CD4-positive, alpha-beta T cell treated with Interleukin-17A for 4 hours (primary cell): ENCODE measurements around the gene KLHL41.
A peak's percentile ranks its signal among the peaks of the same experiment; 100 is the strongest.
"Not testable (repeated sequence)": the region's sequence is repeated elsewhere in the genome, so short reads cannot be mapped to it uniquely, and the experiment has no call there.

Experiments
- DNase-seq: peaks from one replicate; pipeline ENCODE4 v3.0.0-alpha.2; 2020; ENCODE audit warnings: mixed read lengths

KLHL41 gene

DNA sequence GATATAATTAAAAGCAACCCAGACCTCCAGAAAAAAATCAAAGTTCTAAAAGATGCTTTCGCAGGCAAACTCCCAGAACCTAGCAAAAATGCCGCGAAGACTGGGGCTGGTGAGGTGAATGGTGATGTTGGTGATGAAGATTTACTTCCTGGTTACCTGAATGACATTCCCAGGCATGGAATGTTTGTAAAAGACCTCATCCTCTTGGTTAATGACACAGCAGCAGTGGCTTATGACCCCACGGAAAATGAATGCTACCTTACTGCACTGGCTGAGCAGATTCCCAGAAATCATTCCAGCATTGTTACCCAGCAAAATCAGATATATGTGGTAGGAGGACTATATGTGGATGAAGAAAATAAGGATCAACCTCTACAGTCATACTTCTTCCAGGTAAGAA, 994 bp downstream of the KLHL41 start:
- no peak for DNase-seq

DNA sequence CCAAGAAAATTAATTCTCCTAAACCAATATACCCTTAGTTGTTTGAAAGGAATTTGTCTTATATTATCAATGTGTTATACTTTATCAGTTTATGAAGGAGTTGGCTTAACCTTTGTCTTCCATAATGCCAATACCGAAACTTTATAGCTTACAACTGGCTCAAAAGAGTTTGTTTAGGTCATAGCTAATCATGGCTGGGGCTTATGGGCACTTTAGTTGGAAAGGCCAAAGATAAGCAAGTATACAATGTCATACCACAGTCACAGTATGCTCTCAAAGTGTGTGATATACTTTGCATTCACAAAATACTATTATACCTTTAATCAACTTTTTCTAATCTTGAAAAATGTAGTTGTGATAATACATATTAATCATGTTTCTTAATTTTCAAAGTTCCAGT, 2.3 kb downstream of the KLHL41 start:
- no peak for DNase-seq

DNA sequence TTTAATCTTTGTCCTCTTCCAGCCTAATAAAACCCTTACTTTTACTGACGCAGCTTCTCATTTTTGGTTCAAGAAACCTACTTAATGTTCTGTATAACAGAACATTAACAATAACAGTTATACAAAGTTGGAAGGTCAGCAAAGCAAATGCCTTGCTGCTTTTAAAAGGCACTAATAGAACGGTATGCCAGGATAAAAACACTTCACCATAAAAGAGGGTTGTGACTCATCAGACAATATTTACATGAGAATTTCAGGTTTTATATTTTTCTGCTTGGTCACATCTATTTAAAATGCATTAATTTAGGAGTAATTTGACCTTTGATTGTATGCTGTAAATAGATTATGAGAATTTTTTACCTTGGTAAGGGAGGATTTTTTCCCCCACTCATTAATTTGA, 3.0 kb downstream of the KLHL41 start:
- DNase-seq, result no peak

DNA sequence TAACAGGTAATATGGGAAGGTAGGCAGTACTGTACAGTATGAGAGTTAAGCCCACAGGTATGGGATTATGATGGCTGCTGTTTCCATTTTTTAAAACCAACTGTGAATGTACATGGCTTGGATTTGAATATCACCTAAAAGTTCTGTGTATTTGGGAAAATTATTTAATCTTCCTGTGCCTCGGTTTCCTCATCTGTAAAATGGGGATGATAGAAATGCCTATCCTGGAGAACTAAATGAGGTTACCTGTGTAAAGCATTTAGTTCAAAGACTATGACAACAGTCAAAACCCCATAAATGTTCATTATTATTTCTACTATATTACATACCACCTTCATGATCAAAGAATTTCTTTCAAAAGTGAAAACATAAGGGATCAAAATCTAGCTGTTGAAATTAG, 3.6 kb downstream of the KLHL41 start:
- DNase-seq, result no peak

DNA sequence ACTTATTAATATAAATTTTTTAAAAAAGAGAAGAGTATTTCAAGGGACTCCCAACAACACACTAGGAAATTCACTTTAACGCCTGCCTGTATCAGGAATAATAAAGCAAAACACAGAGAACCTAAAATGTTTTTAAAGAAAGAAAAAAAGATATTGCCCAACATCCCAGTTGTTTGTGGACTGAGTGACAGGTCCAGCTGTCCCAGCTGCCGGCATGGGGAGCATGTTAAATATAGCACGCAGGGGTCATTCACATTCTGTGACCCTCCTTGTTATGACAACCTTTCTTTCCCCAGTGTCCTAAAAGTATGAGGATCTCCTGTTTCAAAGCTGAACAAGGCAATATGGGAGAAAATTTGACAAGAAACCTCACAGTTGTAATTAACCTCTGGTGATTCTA, 4.4 kb downstream of the KLHL41 start:
- DNase-seq, result no peak

DNA sequence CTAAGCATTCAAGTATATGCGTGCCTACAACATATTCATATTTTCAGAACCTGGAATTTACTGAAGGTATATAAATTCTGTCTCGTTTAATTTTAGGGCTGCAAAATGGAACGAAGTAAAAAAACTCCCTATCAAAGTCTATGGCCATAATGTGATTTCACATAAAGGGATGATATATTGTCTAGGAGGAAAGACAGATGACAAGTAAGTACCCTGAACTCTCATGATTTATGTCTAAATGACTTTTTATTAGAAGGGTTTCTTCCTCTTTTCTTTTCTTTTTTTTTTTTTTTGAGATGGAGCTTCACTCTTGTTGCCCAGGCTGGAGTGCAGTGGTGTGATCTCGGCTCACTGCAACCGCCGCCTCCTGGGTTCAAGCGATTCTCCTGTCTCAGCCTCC, 5.3 kb downstream of the KLHL41 start:
- not testable (repeated sequence) for DNase-seq

DNA sequence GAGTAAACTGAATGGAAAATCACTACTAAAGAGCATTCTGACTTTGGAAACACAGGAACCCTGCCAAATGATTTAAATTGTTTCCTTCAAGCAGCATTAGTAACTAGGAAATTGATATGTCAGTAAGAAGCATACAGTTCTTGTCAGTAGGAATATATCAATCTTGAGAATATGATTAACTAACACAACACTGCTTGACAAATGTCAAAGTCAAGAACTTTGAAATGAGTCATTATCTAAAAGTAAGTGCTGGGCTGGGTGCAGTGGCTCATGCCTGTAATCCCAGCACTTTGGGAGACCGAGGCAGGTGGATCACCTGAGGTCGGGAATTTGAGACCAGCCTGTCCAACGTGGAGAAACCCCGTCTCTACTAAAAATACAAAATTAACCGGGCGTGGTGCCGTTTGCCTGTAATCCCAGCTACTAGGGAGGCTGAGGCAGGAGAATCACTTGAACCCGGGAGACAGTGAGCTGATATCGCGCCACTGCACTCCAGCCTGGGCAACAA, 7.0 kb downstream of the KLHL41 start:
- not testable (repeated sequence) for DNase-seq

DNA sequence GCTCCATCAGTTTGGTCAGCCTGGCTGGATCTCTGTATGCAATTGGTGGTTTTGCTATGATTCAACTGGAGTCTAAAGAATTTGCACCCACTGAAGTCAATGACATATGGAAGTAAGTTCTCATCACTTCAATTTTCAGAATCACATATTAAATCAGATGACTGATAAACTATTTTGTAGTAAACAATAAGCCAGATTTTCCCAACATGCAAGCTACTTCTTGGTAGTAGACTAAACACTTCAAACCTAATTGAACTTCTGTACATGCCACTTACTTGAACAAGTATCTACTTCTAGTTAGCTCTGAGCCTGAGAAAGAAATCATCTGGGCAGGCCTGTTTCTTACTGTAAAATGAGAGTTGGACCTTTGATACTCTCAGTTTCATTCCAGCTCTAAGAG, 11.4 kb downstream of the KLHL41 start:
- DNase-seq, result no peak

DNA sequence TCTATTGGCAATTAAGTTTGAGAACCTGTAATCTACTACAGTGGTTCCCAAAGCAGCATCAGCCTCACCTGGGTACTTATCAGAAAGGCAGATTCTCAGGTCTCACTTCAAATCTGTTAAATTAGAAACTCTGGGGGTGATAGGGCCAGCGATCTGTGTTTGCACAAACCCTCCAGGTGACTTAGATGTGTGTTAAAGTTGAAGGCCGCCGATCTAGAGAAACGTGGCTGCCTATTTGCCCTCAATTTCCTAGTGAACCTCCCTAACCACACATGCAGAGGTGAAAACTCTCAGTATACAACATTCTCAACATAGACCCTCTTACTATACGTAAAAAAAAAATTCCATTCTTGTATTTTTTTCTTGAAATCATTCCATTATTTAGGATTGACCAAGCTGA, 14.2 kb downstream of the KLHL41 start:
- no peak for DNase-seq

DNA sequence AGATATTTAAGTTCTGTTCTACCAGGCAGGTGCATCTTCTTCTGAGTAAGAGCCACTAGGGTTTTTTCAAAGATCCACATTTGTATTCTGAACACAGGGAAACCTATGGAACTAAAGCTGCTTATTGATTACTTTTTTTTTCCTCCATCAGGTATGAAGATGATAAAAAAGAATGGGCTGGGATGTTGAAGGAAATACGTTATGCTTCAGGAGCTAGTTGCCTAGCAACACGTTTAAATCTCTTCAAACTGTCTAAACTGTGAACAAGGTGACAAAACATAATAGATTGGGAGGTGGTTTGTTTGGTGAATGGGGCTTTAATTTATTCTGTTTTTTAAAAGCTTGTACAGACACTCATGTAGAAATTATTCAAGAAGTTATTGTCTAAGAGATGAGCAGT, 15.9 kb downstream of the KLHL41 start:
- no peak for DNase-seq

DNA sequence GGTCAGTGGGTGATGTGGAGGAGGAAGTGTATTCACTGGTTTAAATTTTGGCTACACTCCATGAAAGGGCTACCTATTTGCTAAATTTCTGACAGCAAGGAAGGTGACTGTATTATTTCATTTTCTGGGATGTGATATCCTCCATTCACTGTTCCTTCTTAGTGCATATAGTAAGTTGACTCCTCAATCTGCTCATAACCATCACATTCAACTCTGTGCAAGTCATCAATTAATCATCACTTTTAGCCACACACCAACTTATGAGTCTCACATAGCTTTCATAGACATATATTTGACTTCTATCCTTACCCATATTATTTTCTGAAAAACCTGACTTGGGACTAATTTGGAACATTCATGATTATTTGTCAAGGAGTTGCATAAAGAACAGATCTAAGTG, 16.9 kb downstream of the KLHL41 start:
- DNase-seq, result no peak

DNA sequence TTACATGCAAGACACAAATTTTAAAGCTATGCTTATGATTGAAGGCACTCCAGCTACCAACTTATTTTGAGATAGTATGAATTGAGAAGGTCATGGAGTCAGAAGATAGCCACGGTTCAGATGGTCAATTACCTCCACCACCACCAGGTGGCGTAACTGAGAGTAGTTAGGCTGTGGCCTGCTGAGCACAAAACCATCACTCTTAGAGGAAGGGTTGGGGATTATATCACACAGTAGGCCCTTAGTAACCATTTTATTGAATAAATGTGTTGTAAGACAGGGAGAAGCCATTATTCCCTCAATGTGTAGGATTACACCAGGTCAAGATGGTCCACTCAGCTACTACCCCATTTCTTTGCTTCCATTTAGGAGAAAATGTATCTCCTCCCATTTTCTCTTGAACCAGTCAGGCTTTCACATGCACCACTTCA, 18.8 kb downstream of the KLHL41 start:
- DNase-seq, result peak; percentile 79

DNA sequence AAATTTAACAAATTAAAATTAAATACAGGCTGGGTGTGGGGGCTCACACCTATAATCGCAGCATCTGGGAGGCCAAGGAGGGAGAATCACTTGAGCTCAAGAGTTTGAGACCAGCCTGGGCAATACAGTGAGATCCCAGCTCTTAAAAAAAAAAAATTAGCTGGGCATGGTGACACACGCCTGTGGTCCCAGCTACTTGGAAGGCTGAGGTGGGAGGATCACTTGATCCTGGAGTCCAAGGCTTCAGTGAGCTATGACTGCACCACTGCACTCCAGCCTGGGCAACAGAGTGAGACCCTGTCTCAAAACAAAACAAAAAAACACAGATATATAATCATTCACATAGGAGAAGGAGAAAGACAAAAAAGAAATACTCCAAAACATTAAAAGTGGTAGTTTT, 30.0 kb downstream of the KLHL41 start:
- not testable (repeated sequence) for DNase-seq

DNA sequence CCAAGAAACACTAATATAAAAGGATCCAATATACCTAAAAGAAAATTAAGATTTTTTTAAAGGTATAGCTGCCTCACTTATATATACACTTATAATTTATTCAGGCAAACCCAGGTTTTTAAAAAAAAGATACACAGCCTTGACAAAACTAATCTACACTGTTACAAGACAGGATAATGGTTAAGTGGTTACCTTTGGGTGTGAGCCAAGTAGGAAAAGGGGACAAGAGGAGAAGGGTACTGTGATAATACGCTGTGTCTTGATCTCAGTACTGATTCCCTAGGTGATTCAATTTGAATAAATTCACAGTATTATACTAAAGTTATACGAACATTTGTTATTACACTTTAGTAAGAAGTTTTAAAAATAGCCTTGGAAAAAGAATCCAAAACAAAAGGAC, 30.6 kb downstream of the KLHL41 start:
- no peak for DNase-seq

DNA sequence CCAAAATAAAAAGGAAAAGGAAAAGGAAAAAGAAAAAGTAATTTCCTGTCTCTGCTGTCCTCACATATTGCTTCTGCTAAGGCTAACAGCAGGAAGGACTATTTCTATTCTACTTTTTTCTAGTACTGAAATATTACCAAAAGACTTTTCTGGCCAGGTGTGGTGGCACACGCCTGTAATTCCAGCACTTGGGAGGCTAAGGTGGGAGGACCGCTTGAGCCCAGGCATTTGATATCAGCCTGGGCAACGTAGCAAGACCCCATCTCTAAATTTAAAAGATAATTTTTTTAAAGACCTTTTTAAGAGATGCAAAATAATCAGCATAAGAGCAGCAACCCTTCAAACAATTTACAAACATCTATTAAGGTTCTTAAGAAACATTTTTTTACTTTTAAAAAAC, 32.9 kb downstream of the KLHL41 start:
- no peak for DNase-seq

DNA sequence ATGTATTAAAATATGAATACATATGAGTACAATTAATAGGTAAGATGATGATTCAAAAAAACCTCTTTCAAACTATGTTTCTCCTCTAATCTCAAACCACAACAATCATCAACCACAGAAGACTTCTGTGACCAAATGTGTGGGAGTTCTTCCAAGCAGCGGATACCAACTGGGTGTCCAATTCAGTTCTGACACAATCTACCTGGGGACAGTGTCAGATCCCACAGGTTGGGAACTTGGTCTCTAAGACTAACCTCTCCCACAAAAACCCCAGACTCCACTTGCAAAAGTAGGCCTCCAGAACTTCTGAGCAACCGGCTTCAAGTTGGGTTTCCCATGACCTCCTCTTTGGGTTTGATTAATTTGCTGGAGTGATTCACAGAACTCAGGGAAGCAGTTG, 37.3 kb downstream of the KLHL41 start:
- DNase-seq, result no peak

DNA sequence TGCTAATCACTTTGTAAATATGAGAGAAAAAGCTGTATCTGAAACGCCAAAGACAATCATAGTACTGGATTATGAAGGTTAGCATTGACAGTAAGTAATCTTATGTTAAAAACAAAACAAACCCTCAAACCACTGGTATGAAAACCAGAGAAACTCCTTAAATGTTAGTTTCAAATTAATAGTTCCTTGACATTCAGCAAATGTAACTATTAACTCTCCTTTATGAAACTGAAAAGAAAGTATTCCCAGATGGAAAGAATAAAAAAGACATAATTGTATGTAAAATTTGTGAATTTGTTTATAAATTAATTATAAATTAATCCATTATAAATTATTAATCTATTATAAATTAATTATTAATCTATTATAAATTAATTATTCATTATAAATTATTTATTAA, 51.9 kb downstream of the KLHL41 start:
- DNase-seq, result no peak

DNA sequence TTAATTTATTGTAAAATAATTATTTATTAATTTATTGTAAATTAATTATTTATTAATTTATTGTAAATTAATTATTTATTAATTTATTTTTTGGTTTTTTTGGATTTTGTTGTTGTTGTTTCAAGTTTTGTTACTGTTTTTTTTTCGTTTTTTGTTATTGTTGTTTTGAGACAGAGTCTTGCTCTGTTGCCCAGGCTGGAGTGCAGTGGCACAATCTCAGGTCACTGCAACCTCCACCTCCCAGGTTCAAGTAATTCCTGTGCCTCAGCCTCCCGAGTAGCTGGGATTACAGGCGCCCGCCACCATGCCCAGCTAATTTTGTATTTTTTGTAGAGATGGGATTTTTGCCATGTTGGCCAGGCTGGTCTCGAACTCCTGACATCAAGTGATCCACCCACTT, 52.6 kb downstream of the KLHL41 start:
- not testable (repeated sequence) for DNase-seq

DNA sequence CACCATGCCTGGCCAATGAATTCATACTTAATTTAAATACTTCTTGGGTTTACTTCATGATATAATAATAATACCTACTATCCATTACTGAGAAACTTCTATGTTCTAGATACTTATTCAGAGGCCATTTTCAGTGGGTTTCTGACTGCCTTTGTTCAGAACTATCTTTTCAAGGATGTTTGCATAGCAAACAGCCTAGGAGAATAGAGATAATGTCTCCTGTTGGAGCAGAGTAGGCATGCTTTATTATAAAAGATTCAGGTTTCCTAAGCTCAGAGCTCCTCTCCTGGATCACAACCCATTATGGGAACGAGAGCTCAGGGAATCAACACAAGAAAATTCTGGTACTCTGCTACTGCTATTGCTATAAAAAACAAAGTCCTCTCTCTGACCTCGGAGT, 53.0 kb downstream of the KLHL41 start:
- no peak for DNase-seq

DNA sequence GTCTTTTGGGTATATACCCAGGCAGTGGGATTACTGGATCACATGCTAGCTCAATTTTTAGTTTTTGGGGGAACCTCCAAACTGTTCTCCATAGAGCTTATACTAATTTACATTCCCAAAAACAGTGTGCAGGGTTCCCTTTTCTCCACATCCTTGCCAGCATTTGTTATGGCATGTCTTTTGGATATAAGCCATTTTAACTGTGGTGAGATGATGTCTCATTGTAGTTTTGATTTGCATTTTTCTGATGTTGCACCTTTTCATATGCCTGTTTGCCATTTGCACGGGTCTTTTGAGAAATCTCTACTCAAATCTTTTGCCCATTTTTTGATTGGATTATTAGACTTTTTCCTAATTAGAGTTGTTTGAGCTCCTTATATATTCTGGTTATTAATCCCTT, 56.2 kb downstream of the KLHL41 start:
- DNase-seq, result no peak

DNA sequence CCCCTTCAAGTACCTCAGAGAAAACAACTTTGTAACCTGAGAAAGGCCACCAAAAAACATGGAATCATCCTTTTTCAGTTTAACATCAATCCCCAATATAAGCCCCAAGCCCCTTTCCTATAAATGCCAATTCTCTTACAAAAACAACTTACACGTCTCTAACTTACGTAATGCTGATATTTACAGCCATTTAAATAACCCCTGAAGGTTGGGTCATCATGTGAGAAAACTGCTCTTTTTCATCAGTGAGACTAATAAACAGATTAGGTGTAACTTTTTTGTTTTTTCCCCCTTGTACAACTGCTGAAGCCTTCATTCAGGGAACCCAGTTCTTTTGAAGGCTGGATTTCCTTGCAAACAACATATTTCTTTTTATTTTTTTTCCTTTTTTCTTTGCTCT, 60.4 kb downstream of the KLHL41 start:
- DNase-seq, result no peak

DNA sequence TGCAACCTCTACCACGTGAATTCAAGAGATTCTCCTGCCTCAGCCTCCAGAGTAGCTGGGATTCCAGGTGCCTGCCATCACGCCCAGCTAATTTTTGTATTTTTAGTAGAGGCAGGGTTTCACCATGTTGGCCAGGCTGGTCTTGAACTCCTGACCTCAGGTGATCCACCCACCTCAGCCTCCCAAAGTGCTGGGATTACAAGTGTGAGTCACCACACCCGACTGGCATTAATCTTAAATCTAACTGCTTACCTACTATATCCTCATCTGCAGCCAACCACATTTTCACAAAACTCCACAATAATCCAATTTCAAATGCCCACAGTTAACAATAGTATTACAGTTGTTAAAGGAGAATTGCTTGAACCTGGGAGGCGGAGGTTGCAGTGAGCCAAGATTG, 61.2 kb downstream of the KLHL41 start:
- not testable (repeated sequence) for DNase-seq

DNA sequence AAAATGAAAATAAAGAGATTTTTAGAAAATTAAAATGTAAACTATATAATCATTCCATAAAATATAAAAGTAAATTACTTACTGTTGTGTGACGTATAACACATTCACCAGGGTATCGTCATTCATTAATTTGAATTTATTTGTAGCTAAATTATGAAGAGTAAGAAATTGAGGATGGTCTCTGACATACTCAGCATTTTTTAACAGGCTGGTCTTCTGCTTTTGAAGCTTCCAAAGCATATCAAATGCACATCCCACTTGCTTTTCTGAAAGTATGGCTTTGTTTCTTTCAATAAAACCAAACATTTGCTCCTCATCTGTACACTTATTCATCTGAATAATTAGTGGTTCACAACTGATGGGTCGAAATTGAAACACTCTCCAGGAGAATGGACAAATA, 62.1 kb downstream of the KLHL41 start:
- DNase-seq, result no peak

DNA sequence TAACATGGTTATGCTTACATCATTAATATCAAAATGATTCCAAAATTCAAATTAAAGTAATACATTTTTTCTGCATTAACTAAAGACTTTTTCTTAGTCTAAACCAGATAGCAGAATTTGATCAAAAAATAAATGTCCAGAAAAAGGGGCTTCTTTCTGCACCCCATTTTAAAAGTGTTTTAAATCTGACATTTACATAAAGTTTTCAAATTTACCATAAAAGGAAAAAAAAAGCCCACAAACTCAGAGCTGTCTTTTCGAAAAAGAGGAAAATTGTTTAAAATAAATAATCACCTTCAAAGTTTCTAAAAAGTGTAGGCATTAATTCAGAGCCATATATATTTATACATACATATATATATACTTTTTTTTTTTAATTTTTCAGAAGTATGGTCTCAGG, 62.7 kb downstream of the KLHL41 start:
- DNase-seq, result no peak

DNA sequence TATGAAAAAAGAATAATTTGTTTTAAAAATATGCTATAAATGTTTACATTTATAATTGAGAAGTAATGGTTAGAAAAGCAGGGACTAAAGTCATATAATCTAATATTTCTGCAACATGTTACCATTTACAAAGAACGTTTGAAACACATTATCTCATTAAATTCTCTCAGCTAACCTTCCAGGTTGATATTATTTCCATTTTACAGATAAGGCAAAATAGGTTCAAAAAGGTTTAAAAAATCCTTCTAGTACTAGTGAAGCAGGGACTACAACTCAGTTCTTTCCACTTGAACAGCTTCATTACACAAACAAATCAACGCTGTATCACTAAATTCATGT, 63.3 kb downstream of the KLHL41 start:
- no peak for DNase-seq
